GM12801 (cell line): Measurements from ENCODE around the gene LYSMD3.

Experiments
- TF ChIP-seq, protein P1 (sequence below): IDR thresholded peaks from one replicate; pipeline ENCODE4 v1.5.1; 2011; ENCODE audit warnings: control low read depth; ENCODE audit not compliant: insufficient read length; ENCODE audit errors: extremely low read depth

The LYSMD3 gene

DNA sequence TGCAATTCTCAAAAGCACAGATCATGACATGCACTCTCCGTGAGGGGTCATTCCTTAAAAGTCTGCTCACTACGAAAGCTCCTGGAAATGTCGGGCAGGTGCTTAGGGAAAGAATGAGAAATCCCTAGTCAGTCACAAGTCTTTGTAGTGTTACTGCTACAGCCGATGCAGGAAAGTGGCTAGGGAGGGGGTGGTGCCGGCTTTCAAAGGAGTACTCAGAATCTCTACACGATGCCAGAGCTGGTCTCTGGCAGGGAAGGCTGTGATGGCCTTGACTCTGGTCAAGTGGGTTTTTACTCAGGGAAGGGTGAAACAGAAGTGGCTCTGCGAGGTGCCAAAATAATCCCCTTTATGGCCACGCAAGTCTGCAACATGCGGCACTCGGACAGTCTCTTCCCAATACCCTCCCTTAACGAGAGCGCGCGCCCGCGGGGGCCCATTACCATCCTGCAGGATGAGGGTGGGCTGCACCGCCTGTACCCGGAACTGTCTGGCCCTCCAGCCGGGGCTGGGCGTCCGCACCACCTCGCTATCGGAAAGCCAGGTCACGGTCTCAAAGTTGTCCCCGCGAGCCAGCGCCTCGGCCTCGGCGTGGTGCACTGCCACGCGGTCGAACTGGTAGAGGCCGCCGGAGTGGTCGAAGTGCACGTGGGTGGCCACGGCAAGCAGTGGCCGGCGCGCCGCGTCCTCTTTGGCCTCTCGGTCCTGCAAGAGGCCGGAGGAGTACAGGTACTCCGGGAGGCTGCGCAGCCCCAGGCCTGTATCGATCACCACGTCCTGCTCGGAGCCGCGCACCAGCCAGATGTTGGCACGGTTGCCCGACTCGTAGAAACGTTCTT lies 55.8 kb downstream of the LYSMD3 start:
- TF ChIP-seq, protein P1, sequence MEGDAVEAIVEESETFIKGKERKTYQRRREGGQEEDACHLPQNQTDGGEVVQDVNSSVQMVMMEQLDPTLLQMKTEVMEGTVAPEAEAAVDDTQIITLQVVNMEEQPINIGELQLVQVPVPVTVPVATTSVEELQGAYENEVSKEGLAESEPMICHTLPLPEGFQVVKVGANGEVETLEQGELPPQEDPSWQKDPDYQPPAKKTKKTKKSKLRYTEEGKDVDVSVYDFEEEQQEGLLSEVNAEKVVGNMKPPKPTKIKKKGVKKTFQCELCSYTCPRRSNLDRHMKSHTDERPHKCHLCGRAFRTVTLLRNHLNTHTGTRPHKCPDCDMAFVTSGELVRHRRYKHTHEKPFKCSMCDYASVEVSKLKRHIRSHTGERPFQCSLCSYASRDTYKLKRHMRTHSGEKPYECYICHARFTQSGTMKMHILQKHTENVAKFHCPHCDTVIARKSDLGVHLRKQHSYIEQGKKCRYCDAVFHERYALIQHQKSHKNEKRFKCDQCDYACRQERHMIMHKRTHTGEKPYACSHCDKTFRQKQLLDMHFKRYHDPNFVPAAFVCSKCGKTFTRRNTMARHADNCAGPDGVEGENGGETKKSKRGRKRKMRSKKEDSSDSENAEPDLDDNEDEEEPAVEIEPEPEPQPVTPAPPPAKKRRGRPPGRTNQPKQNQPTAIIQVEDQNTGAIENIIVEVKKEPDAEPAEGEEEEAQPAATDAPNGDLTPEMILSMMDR: no peak

DNA sequence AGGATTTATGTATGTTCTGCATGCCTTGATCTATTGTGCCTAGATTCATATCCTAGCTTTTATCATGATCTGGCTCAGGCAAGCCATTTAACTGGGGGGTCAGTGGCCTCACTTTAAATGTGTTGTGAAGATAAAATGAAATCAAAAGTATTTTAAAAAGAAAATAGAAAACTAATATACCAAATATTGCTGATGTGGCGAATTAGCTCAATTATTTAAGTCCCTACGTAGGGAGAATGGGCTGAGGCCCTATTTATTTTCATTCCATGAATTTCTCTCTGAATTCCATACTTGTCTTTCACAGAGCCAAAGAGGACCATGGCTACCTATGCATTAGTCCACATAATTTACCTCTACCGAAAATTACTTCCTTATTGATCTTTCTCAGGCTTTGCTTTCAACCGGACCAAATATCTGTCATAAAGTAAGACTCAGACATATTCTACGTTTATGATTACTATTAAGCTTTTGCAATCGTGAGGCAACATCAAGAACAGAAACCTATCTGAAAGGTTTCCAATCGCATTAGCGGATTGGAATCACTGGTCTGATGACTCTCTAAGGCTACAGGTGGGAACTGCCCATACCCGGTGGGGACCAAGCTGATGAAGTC lies 56.5 kb downstream of the LYSMD3 start:
- TF ChIP-seq, protein P1: no peak
